ENCODE measurements around the gene DBH.

DBH gene

DNA sequence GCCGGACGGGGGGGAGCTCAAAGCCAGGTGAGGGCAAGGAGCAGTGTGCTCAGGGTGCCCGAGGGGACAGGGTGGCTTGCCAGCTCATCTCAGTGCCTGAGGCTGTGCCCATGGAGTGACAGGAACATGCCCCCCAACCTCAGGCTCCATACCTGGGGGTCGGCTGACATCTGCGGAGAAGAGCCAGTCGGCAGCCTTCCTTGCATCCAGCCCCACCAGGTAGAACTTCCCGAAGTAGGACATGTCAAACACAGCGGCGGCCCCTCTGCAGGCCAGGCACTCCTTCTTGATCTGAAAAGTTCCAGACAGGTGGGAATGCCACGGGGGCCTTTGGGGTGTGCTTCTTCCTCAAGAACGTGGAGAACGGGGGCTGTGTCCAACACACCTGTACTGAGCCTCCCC, 59.9 kb downstream of the DBH start:
- DNase-seq (ENCODE audit: low read depth in 2 of 2, low spot score in 1 of 2), result no peak

DNA sequence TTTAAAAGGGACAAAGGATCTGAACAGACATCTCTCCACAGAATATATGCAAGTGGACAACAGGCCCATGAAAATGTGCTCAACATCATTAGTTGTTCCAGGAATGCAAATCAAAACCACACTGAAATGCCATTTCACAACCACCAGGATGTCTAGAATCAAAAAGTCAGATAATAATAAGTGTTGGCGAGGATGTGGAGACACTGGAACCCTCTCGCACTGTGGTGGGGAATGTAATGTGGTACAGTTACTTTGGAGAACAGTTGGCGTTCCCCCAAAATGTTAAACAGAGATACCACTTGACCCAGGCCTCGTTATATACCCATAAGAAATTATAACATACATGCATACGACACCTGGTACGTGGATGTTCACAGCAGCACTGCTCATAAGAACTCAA, 63.4 kb downstream of the DBH start:
- no peak for DNase-seq (ENCODE audit: low read depth in 2 of 2, low spot score in 1 of 2)

DNA sequence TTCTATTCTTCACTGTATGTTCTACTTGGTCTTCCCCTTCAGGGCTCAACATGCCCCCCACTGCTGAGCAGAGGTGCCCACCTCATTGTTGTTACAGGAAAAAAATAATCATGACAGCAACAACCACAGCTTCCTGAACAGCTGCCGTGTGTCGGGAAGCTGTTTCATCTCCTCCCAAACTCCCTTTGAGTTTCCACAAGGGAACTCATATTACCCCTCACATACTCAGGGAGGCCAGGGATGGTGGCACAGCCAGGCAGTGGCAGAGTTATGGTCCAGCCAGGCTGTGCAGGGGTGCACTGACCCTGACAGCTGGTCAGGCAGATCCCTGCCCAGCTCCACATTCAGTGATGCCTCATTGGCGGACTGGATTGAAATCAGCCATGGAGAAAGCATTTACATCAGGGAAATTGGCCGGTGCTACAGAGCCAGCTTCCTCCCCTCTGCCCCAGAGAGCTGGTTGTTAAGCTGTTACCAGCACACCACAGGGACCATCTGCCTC, 64.7 kb downstream of the DBH start:
- no peak for DNase-seq (ENCODE audit: low read depth in 2 of 2, low spot score in 1 of 2)

DNA sequence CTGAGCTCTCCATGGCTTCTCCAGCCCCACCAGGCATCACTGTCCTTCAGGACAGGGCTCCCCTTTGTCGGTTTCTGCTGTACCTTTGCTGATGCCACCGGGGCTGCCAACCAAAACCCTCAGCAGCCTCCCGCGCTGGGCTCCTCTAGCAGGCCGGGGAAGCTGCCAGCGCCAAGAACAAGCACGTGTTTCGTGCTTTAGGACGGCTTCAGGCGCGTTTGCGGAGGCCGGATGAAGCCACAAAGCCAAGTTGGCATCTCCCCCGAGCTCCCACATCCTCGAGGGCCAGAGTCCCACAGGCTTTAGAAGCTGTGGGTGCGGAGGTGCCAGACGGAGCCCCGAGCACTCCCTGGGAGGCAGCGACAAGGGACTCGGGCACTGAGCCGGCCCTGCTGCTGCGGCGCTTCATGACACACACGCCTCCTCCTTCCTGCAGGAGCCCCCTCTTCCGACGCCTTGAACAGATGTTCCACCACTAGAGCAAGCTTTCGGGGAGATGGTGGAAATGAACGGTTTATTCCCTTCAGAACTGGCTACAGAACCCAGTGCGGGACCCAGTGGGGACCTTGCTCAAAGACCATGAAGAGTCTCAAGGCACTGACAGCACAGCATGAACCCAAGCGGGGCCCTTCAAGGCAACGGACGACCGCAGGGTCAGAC, 65.3 kb downstream of the DBH start:
- peak in 1 of 2 donors; percentile 29 for DNase-seq (ENCODE audit: low read depth in 2 of 2, low spot score in 1 of 2)

DNA sequence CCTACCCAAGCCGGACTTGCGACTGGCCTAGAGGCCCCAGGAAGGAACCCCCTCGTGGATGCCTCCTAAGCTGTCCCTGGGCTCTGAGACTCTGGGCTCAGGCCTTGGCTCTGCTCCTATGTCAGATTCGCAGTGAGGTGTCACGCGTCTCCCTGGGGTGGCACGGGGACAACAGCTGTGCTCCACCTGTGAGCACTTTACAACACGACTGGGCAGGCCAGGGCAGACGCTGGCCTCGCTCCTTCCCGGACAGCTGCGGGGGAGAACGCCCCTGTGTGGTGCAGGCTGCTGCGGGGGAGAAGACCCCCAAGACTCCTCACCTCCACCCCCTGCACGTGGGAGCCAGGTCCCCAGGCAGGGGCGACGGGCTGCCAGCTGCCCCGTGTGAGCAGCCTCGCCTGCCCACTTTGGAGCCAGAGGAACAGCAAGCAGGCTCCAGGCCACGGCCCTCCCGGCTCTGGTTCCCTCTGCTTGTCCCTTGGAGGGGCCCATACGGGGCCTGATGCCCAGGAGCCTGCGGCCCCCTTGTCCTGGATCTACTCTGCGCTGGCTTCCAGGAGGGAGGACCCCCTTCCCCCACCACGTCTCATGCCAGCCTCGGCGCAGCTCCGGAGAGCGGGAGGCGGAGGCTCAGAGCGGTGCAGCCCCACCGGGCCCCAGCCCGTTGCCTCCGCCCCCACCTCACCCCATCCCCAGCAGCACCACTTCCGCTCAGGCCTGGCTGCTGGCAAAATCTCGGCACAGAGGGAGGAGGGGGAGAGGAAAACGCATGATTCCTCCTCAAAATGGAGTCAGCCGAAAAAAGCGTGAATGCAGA, 66.0 kb downstream of the DBH start:
- peak; percentile 16 to 43 for DNase-seq (ENCODE audit: low read depth in 2 of 2, low spot score in 1 of 2)

DNA sequence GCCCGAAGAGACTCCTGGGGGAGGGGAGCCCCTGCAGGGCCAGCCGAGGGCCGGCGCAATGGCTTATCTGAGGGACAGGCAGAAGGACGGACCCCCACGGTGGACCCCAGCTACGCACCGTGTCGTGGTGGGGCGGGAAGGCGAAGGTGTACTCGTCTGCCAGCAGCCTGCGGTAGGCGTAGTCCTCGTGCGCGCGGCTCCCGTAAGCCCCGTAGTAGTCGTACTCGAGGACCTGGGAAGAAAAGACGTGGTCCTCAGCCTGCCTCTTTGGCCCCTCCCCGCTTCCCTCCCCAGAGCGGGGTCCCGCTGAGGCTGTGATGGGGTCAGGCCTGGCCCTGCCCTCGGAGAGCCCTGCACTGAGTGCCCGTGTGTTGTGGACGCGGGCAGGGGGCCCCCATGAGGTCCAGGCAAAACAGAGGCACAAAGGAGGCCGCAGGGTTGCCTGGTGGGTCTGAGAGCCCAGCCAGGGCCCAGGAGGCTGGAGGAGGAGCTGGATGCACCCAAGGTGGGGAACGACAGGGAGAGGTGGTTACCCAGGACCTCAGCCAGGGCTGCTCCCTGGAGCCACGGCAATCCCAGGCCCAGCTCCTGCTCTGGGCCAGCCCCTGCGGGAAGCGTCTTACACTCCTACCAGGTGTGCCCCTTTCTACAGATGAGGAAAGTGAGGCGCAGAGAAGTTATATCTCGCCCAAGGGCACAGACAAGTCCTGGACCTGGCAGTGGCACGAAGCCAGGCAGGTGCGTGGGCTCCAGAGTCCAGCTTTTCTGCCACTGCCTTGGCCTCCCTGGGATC, 66.8 kb downstream of the DBH start:
- DNase-seq (ENCODE audit: low read depth in 2 of 2, low spot score in 1 of 2), result no peak

DNA sequence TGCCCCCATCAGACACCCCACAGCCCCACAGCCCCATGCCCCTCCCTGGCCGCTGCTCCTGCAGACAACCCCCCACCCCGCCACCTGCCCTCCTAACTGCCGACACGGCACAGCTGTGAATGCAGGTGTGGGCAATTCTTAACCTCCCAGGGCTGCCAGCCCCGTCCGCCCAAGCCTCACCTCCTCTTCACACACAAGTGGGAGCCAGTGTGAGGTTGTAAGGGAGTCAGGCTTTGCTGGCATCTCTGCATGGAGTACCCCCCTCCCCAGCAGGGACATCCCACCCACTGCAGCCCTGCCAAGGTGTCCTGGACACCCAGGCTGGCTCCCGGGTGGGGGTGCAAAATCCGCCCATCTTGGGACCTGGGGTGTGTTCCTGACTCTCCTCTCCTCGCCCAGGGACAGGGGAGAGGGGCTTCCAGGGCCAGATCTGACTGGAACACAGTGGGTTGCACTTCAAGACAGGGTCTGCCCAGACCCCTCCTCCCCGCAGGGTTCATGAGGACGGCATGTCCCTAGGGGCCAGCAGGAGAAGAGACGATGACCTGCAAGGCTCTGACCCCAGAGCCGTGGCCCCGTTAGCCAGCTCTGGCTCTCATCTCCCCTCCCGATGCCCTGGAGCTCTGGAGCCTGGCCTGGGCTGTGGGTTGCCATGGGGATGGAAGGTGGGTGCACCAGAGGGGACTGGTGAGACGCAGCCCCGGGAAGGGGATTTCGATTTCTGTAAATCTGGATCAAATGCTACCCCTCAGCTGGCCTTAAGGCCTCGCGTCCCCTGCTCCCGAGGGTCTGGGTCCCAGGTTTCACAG, 67.6 kb downstream of the DBH start:
- DNase-seq (ENCODE audit: low read depth in 2 of 2, low spot score in 1 of 2), result no peak

DNA sequence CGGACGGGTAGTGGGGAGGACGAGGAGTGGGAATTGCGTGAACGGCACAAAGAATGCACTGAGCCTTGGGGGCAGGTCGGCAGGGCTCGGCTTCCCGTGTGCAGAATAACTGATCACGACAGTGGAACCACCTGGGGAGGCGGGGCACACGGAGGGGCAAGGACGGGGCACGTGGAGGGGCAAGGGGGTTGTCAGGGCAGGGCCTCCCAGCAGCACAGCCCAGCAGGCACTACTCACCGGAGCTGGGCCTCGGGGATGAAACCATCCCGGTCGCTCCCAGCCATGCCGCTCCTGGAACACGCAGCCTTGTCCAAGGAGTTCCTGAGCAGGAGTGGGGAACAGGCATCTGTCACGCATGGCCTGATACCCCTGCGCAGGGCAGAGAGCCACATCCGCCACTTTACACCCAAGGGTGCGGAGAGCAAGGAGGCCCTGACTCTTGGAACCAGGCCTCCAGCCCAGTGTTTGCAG, 68.6 kb downstream of the DBH start:
- DNase-seq (ENCODE audit: low read depth in 2 of 2, low spot score in 1 of 2), result no peak

DNA sequence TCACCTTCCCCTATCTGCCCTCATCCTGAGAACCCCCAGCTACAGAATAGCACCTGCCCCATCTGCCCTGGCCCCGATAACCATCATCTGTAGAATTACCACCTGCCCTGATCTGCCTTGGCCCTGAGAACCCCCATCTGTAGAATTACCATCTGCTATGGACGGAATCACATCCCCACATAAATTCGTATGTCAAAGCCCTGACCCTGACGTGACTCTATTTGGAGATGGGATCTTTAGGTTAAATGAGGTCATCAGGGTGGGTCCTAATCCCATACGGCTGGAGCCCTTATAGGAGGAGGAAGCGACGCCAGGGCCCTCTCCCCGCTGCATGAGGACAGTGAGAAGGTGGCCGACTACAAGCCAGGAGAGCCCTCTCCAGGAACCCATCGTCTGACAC, 69.4 kb downstream of the DBH start:
- no peak for DNase-seq (ENCODE audit: low read depth in 2 of 2, low spot score in 1 of 2)

DNA sequence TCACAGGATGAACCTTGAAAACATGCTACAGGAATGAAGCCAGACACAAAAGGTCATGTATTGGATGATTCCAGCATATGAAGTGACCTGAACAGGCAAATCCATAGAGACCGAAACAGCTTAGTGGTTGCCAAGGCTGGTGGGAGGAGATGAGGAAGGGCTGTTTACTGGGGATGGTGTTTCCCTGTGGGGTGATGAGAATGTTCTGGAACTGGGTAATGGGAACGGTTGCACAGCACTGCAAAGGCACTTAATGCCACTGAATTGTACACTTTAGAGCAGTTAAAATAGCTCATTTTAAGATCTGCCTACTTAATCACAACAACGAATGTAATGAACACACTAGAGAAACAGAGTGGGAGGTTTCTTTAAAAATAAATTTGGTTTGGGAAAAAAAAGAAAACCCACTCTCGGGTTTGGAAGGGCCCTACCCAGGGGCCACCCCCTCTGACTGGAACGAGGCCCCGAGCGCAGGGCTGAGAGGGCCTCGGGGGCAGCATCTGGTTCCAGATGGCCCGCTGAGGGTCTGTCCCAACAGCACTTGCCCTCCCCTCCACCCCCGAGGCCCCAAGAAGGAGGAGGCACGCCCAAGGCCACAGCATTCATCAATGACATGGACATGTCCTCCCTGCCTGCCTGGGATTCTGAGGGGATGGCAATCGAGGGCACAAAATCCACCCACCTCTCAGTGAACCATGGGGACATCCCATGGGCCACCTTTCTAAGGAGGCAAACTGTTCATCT, 70.3 kb downstream of the DBH start:
- no peak for DNase-seq (ENCODE audit: low read depth in 2 of 2, low spot score in 1 of 2)

DNA sequence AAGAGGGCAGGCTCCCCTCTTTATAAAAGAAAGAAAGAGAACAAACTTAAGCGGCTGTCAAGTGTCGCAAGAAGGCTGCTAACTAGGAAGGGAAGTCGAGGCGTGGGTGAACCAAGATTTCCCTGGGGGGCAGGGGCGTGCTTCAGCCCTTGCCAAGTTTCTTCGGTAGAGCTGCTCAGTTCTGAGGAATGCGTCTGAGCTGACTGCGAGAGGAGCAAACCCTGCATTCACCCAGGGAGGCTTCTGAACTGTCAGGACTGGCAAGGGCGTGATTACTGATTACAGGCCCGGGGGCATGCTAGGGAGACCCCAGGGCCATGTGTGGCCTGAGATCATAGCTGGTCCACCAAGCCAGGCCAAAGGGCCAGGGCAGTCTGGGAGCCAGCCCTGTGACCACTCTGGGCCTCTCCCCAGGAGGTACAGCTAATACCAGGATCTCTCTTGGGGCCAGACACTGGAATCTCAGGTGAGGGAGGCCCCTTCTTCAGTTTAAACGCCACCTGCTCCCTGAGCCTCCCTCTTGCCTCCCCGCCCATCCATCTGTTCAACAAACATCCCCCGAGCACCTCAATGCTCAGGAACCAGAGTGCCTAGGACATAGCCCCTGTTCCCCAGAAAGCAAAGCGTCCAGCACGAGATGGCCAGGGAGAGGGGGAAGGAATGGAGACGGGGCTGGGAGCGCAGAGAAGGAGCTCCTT, 71.1 kb downstream of the DBH start:
- DNase-seq (ENCODE audit: low read depth in 2 of 2, low spot score in 1 of 2), result no peak

DNA sequence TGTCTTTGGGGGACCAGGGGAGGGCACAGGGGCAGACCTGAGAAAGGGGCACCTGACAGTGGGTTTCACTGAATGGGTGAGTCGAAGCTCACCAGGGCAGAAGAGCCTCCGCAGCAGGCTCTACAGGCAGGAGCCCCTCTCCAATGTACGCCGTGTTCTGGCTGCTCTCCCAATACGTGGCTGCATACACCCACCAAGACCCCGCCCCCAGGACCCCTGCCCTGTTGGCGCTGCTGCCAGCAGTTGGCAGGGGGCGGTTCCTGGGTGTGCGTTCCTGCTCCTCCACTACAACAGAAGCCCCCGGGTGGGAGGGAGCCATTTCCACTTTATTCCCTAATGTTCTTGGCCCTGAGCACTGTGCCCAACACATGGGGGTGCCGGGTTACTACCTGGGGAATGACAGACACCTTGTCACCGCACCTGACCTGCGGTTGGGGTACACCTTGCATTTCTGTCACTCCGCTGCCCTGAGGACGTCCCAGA, 71.6 kb downstream of the DBH start:
- no peak for DNase-seq (ENCODE audit: low read depth in 2 of 2, low spot score in 1 of 2)

DNA sequence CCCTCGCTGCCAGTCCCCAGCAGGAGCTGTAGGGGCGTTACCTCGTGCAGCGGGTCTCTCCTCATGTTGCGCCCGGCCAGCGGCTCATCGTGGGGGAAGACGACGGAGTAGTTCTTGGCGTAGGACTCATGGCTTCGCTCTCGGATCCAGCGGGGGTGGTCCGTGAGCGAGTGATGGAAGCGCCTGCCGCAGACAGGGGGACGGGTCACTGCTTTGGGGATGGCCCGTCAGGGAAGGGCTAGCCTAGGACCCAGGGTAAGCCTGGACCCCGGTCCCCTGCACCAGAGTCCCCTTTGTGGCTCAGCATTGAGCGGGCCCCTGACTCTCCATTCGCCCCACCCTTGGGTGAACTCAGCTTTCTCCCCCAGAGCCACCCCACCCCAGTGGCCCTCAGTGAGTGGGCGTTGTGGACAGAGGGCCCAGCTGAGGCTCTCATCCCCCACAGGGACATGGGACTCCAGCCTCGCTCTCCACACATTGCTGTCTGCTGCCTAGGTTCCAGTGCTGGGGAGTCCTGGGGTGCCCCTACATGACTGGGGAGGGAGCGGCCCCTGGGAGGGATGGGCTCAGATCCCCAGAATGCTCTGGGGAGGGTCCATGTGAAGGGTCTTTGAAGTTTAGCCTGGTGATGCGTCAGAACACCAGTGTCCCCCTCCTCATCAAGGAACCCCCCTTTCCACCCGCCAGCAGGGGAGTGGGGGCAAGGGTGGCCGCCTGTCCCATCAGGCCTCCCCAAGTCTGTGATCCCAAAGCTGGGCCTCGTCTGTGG, 72.3 kb downstream of the DBH start:
- no peak for DNase-seq (ENCODE audit: low read depth in 2 of 2, low spot score in 1 of 2)

All from stimulated activated CD8-positive, alpha-beta memory T cell treated with anti-CD3 and anti-CD28 coated beads, Interleukin-4, amount 100 ng/mL, for 4 hours (primary cell).